ENCODE measurements around the gene HOXC9.
A peak's percentile ranks its signal among the peaks of the same experiment; 100 is the strongest.

HOXC9 gene

DNA sequence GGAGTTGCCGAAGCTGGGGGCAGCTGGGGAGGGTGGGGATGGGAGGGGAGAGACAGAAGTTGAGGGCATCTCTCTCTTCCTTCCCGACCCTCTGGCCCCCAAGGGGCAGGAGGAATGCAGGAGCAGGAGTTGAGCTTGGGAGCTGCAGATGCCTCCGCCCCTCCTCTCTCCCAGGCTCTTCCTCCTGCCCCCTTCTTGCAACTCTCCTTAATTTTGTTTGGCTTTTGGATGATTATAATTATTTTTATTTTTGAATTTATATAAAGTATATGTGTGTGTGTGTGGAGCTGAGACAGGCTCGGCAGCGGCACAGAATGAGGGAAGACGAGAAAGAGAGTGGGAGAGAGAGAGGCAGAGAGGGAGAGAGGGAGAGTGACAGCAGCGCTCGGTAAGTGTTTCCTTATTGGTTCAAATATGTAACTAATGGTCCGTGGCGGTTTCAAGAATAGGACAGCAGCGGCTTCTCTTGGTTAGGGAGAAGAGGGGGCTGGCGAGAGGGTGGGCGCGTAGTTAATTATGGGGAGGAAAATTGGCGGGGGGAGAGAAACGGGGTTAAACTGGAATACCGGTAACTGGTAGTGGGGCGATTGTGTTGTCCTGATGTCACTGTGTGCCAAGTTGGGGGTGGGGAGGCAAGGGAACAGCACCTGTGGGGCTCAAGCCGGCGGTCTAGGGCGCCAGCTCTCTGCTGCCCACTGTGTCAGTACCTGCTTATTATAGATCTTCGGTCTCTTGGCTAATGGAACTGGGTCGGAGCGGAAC is 17.2 kb downstream of the HOXC9 start:
- H3K9me2 ChIP-seq (ENCODE audit: low read depth, low read length): no peaks in the 10 kb centered on the region
- peak overlapping the region; percentile 71 for H3K9ac ChIP-seq (ENCODE audit: low read length)
- H4K20me1 ChIP-seq (ENCODE audit: insufficient read depth, low read length): no peaks in the 10 kb centered on the region
- H3K79me2 ChIP-seq (ENCODE audit: insufficient read depth, low read length): no peaks in the 10 kb centered on the region
- H3K4me3 ChIP-seq (ENCODE audit: low read depth, low read length, poor library complexity, severe bottlenecking): peak overlapping the region; percentile 70
- no peaks in the 10 kb centered on the region for H3K9me3 ChIP-seq (ENCODE audit: low read length)
- no peaks in the 10 kb centered on the region for H3K36me3 ChIP-seq (ENCODE audit: insufficient read depth, low read length)
- peaks cover 22% of the 10 kb centered on the region for H3K4me1 ChIP-seq (ENCODE audit: insufficient read depth, low read length, severe bottlenecking)
- peak overlapping the region; percentile 87 for H3K4me2 ChIP-seq (ENCODE audit: low read length)
- TF ChIP-seq EZH2 (IDR thresholded peaks at IDR 0.05; ENCODE audit: borderline replicate concordance, low read length) (no peak), CTCF (IDR thresholded peaks at IDR 0.05; ENCODE audit: low read length) (no peak)
- peaks cover 9% of the 10 kb centered on the region; the same call in 1 of the 2 replicates for H3K27me3 ChIP-seq (ENCODE audit: insufficient read depth, low read length)
- no peak overlapping the region for H3K27ac ChIP-seq (ENCODE audit: low read depth, low read length, poor library complexity, severe bottlenecking)
- peak overlapping the region; percentile 78 for H2AFZ ChIP-seq (ENCODE audit: low read length)
- H3F3A ChIP-seq (ENCODE audit: insufficient read depth, low read length): no peaks in the 10 kb centered on the region

- Histone ChIP-seq H3K36me3 (ENCODE audit: insufficient read depth, low read length) (no peaks in the 10 kb centered on the region), H3K4me1 (ENCODE audit: insufficient read depth, low read length, severe bottlenecking) (peaks cover 22% of the 10 kb centered on the region), H3K27me3 (ENCODE audit: insufficient read depth, low read length) (peaks cover 6% of the 10 kb centered on the region; the same call in 1 of the 2 replicates), H3K9me3 (ENCODE audit: low read length) (no peaks in the 10 kb centered on the region), H3K79me2 (ENCODE audit: insufficient read depth, low read length) (no peaks in the 10 kb centered on the region), H3K4me2 (ENCODE audit: low read length) (peak overlapping the region; percentile 87), H3K27ac (ENCODE audit: low read depth, low read length, poor library complexity, severe bottlenecking) (peak overlapping the region; percentile 50), H2AFZ (ENCODE audit: low read length) (peak overlapping the region; percentile 78), H3K9me2 (ENCODE audit: low read depth, low read length) (no peaks in the 10 kb centered on the region), H3K4me3 (ENCODE audit: low read depth, low read length, poor library complexity, severe bottlenecking) (peak overlapping the region; percentile 70), H3F3A (ENCODE audit: insufficient read depth, low read length) (no peaks in the 10 kb centered on the region), H4K20me1 (ENCODE audit: insufficient read depth, low read length) (no peaks in the 10 kb centered on the region), H3K9ac (ENCODE audit: low read length) (peak overlapping the region; percentile 81)
- no peak for TF ChIP-seq CTCF (IDR thresholded peaks at IDR 0.05; ENCODE audit: low read length)
- no peak for TF ChIP-seq EZH2 (IDR thresholded peaks at IDR 0.05; ENCODE audit: borderline replicate concordance, low read length)
These were observed 18.0 kb downstream of the HOXC9 start for GRCh38 chr12:54017878-54018467.

- H3K79me2 ChIP-seq (ENCODE audit: insufficient read depth, low read length): no peaks in the 10 kb centered on the region
- peak overlapping the region; percentile 87 for H3K4me2 ChIP-seq (ENCODE audit: low read length)
- no peaks in the 10 kb centered on the region for H3F3A ChIP-seq (ENCODE audit: insufficient read depth, low read length)
- H3K27ac ChIP-seq (ENCODE audit: low read depth, low read length, poor library complexity, severe bottlenecking): peak overlapping the region; percentile 50
- H3K36me3 ChIP-seq (ENCODE audit: insufficient read depth, low read length): no peaks in the 10 kb centered on the region
- no peaks in the 10 kb centered on the region for H4K20me1 ChIP-seq (ENCODE audit: insufficient read depth, low read length)
- H3K9ac ChIP-seq (ENCODE audit: low read length): peak overlapping the region; percentile 81
- H3K9me3 ChIP-seq (ENCODE audit: low read length): no peaks in the 10 kb centered on the region
- peak overlapping the region; percentile 13; the same call in 1 of the 2 replicates for H2AFZ ChIP-seq (ENCODE audit: low read length)
- peak overlapping the region; percentile 70 for H3K4me3 ChIP-seq (ENCODE audit: low read depth, low read length, poor library complexity, severe bottlenecking)
- no peak for TF ChIP-seq CTCF (IDR thresholded peaks at IDR 0.05; ENCODE audit: low read length)
- TF ChIP-seq EZH2 (IDR thresholded peaks at IDR 0.05; ENCODE audit: borderline replicate concordance, low read length): no peak
- peaks cover 22% of the 10 kb centered on the region for H3K4me1 ChIP-seq (ENCODE audit: insufficient read depth, low read length, severe bottlenecking)
- peaks cover 6% of the 10 kb centered on the region; the same call in 1 of the 2 replicates for H3K27me3 ChIP-seq (ENCODE audit: insufficient read depth, low read length)
- no peaks in the 10 kb centered on the region for H3K9me2 ChIP-seq (ENCODE audit: low read depth, low read length)
These were observed 18.6 kb downstream of the HOXC9 start for GRCh38 chr12:54018468-54018984.

All from OCI-LY1 (cell line).